Measurements from ENCODE around the gene AKT1. TPM values are rescaled to one million over a fixed set of nuclear protein-coding genes. Genes with fewer than 3 reads are reported as not detected.

The AKT1 gene
- total RNA-seq, 6 experiments from 2014 or later = 66.7 to 92.1 (median 83.9) TPM

DNA sequence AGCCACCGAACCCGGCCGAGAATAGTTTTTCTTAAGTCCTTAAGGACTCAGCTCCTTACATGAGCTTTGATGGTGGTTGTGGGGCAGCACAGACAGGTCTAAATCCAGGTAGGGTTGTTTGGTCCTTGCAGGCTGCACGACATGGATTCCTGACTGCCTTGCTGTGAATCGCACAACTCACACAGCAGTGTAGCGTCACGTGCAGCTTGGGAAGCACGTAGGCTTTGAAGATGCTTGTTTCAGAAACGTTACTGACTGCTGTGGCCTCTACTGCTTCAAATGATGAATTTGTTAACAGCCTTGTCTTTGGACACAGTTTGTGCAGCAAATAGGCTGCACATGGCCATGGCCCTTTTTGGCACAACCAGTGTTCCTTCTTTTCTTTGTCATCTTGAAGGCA lies 35.2 kb upstream of the AKT1 start:
- 77% methylated on average over 4 of the region's 9 CpGs for WGBS (ENCODE audit: insufficient coverage, low coverage, low lambda C conversion rate, missing lambda C conversion rate)

DNA sequence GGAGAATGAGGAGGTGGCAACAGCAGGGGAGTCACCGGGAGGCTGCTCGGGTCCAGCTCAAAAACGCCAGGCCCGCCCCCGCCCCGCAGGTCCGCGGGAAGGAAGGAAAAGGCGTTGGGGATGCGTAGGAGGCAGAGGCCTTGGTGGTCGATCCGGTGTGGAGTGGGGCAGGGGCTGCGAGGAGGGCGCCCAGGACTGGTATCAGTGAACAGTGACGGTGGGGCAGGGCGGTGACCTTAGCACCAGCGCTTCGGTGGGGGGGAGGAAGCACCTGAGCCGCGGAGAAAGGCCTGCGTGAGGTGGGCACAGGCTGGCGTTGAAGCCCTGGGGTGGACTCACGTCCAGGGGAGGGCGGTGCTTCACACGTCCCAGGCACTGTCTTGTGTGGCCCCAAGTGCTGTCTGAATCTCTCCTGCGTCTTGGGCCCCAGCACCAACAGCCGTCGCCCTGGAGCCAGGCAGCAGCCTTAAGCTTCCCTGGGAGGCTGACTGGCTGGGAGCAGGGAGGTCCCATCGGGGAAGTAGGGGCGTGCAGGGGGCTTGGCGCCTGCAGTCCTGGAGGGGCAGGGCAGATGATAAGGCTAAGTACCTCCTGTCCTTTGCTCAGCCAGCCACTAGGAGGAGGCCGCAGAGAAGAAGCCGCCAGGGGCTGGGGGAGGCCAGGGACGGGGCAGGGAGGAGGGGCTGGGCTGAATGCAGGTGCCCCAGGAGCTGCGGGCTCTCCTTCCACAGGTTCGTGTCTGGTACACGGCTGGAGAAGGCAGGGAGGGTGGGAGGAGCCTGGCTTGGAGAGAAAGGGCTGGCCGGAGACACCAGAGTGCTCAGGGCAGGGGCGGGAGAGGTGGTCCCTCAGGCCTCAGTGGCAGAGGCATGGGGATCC lies 31.9 kb upstream of the AKT1 start:
- WGBS (ENCODE audit: insufficient coverage, low coverage, low lambda C conversion rate, missing lambda C conversion rate) = 7% methylated on average over 21 of the region's 39 CpGs
- ATAC-seq (peak; percentile 31 to 54 (median 40)), DNase-seq (peak; percentile 46 to 67 (median 56))
- H3K4me1 ChIP-seq = peaks cover 0 to 11% (median 4%) of the 10 kb centered on the region in 4 donors
- no peaks in the 10 kb centered on the region for H3K36me3 ChIP-seq
- no peaks in the 10 kb centered on the region for H3K27me3 ChIP-seq
- no peak overlapping the region for H3K27ac ChIP-seq
- peak overlapping the region; percentile 47 to 65 (median 57) for H3K4me3 ChIP-seq
- no peaks in the 10 kb centered on the region for H3K9me3 ChIP-seq
- intact Hi-C loops (cut with DNase I) = no loop called here
- no peak for TF ChIP-seq POLR2A (IDR thresholded peaks at IDR 0.05)
- TF ChIP-seq, protein P1, sequence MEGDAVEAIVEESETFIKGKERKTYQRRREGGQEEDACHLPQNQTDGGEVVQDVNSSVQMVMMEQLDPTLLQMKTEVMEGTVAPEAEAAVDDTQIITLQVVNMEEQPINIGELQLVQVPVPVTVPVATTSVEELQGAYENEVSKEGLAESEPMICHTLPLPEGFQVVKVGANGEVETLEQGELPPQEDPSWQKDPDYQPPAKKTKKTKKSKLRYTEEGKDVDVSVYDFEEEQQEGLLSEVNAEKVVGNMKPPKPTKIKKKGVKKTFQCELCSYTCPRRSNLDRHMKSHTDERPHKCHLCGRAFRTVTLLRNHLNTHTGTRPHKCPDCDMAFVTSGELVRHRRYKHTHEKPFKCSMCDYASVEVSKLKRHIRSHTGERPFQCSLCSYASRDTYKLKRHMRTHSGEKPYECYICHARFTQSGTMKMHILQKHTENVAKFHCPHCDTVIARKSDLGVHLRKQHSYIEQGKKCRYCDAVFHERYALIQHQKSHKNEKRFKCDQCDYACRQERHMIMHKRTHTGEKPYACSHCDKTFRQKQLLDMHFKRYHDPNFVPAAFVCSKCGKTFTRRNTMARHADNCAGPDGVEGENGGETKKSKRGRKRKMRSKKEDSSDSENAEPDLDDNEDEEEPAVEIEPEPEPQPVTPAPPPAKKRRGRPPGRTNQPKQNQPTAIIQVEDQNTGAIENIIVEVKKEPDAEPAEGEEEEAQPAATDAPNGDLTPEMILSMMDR (IDR thresholded peaks at IDR 0.05) = peak; percentile 23 to 40 (median 28)

More for the DNA sequence above, 35.2 kb upstream of the AKT1 start:
- H3K27me3 ChIP-seq = no peaks in the 10 kb centered on the region
- TF ChIP-seq, protein P1 (IDR thresholded peaks at IDR 0.05) = no peak
- TF ChIP-seq POLR2A (IDR thresholded peaks at IDR 0.05) = no peak
- no peaks in the 10 kb centered on the region for H3K9me3 ChIP-seq
- no peaks in the 10 kb centered on the region for H3K36me3 ChIP-seq
- DNase-seq (no peak), ATAC-seq (no peak)
- H3K27ac ChIP-seq = no peak overlapping the region
- peaks cover 0 to 11% (median 4%) of the 10 kb centered on the region in 4 donors for H3K4me1 ChIP-seq
- intact Hi-C loops (cut with DNase I) = loop anchor here in 1 of 2 donors (5.0 kb wide), 1 partner anchor 37 kb away; the partner anchor contains the start of gene CEP170B
- no peak overlapping the region for H3K4me3 ChIP-seq

DNA sequence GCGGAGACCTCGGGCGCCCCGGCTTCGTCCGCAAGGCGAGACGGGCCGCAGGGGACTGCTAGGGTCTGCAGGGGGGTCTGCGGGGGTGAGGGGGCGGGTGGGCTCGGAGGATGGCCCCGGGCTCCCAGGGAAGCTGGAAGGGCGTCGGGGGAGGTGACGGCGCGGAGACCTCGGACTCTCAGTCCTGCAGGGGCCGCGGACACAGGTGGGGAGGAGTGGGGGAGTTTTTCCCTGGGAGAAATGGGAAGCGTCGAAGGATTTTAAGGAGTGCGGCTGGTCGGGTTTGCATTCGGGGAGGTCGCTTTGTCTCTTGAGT lies 31.3 kb upstream of the AKT1 start:
- Histone ChIP-seq H3K4me3 (peak overlapping the region; percentile 47 to 65 (median 57)), H3K27ac (no peak overlapping the region), H3K27me3 (no peaks in the 10 kb centered on the region), H3K4me1 (peaks cover 0 to 11% (median 4%) of the 10 kb centered on the region in 4 donors), H3K36me3 (no peaks in the 10 kb centered on the region), H3K9me3 (no peaks in the 10 kb centered on the region)
- ATAC-seq = peak in 1 of 4 donors; percentile 7
- WGBS (ENCODE audit: insufficient coverage, low coverage, low lambda C conversion rate, missing lambda C conversion rate) = 5% methylated on average over 8 of the region's 27 CpGs
- no peak for DNase-seq
- intact Hi-C loops (cut with DNase I) = no loop called here
- TF ChIP-seq POLR2A (IDR thresholded peaks at IDR 0.05) = no peak
- TF ChIP-seq, protein P1 (IDR thresholded peaks at IDR 0.05) = no peak

DNA sequence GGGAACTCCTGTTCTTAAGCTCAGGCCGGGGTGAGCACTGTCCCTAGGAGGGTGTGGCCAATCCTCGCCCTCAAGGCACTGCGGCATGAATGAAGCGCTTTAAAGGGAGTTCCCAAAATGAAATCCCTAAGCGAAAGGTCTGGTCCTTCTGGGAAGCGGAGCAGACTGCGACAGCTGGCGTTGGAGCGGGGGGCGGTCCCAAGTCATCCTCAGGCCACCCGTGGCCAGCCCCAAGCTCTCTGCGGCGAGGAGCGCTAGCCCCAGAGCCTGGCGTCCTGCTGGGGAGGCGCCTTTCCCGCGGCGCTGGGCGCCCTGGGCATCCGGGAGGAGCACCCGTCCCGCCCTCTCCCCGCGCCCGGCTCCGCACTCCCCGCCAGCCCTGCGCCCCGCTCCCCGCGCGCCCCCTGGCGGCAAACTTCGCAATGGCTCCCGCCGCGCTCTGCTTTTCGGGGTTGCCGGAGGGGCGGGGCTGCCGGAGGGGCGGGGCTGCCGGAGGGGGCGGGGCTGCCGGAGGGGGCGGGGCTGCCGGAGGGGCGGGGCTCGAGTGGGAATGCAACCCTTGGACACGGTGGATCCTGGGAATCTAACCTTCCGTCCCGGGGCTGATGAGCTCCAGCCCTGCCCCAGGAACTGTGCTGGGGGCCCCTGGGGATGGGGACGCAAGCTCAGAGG lies 30.8 kb upstream of the AKT1 start:
- intact Hi-C loops (cut with DNase I) = no loop called here
- H3K4me3 ChIP-seq = peak overlapping the region; percentile 47 to 65 (median 57)
- peaks cover 0 to 11% (median 4%) of the 10 kb centered on the region in 4 donors for H3K4me1 ChIP-seq
- H3K27me3 ChIP-seq = no peaks in the 10 kb centered on the region
- no peaks in the 10 kb centered on the region for H3K36me3 ChIP-seq
- ATAC-seq (peak; percentile 87 to 98 (median 92)), DNase-seq (peak; percentile 92 to 94 (median 92))
- WGBS (ENCODE audit: insufficient coverage, low coverage, low lambda C conversion rate, missing lambda C conversion rate) = 5% methylated on average over 13 of the region's 54 CpGs
- no peak overlapping the region for H3K27ac ChIP-seq
- TF ChIP-seq, protein P1 (IDR thresholded peaks at IDR 0.05) = peak; percentile 77 to 91 (median 84)
- no peak for TF ChIP-seq POLR2A (IDR thresholded peaks at IDR 0.05)
- no peaks in the 10 kb centered on the region for H3K9me3 ChIP-seq
